Neural cell (in vitro differentiated cells): Measurements from ENCODE around the gene CDC34. TPM values are rescaled to one million over a fixed set of nuclear protein-coding genes. Genes with fewer than 3 reads are reported as not detected.
A peak's percentile ranks its signal among the peaks of the same experiment; 100 is the strongest.

Experiments used
- H2AFZ ChIP-seq: fragments of 200-600, 300-800 bp; sonication (generic), shearing (Covaris generic); 2 replicates; pipeline ENCODE4 v1.6.0; 2014; ENCODE audit warnings: low read depth, mild to moderate bottlenecking, antibody characterized with exemption, low read length, moderate library complexity
- H3F3A ChIP-seq: fragments of 200-600 bp; shearing (Covaris generic); 2 replicates; pipeline ENCODE4 v1.6.1; 2016; ENCODE audit warnings: mild to moderate bottlenecking, moderate library complexity, mixed read lengths, antibody characterized with exemption, low read length; ENCODE audit not compliant: insufficient read depth, poor library complexity, severe bottlenecking
- H3K27ac ChIP-seq: fragments of 200-600, 300-800 bp; sonication (generic), shearing (Covaris generic); 2 replicates; pipeline ENCODE4 v1.5.1; 2014; ENCODE audit warnings: mild to moderate bottlenecking, low read length, moderate library complexity
- H3K27me3 ChIP-seq: fragments of 300-800, 200-600 bp; sonication (generic), shearing (Covaris generic); 2 replicates; pipeline ENCODE4 v1.6.0; 2014; ENCODE audit warnings: mild to moderate bottlenecking, low read depth, low read length, moderate library complexity; ENCODE audit not compliant: insufficient read depth
- H3K36me3 ChIP-seq: fragments of 300-800, 200-600 bp; sonication (generic), shearing (Covaris generic); 2 replicates; pipeline ENCODE4 v1.5.1; 2014; ENCODE audit warnings: mild to moderate bottlenecking, antibody characterized with exemption, low read length, moderate library complexity; ENCODE audit not compliant: insufficient read depth
- H3K4me2 ChIP-seq: fragments of 300-800, 200-600 bp; sonication (generic), shearing (Covaris generic); 2 replicates; pipeline ENCODE4 v1.6.0; 2014; ENCODE audit warnings: mild to moderate bottlenecking, low read length
- H3K4me3 ChIP-seq: fragments of 300-800, 200-600 bp; sonication (generic), shearing (Covaris generic); 2 replicates; pipeline ENCODE4 v1.5.1; 2014; ENCODE audit warnings: mild to moderate bottlenecking, low read length, moderate library complexity
- H3K79me2 ChIP-seq: fragments of 200-600 bp; shearing (Covaris generic); replicated peaks from 2 replicates; pipeline ENCODE4 v1.6.0; 2014; ENCODE audit warnings: mild to moderate bottlenecking, low read length, moderate library complexity; ENCODE audit not compliant: insufficient read depth
- H3K9ac ChIP-seq: fragments of 300-800, 200-600 bp; sonication (generic), shearing (Covaris generic); 2 replicates; pipeline ENCODE4 v1.6.1; 2016; ENCODE audit warnings: mild to moderate bottlenecking, low read length, mixed read lengths
- H3K9me2 ChIP-seq: fragments of 200-600 bp; shearing (Covaris generic); 2 replicates; pipeline ENCODE4 v1.6.1; 2016; ENCODE audit warnings: mild to moderate bottlenecking, low read length, mixed read lengths; ENCODE audit not compliant: insufficient read depth
- H3K9me3 ChIP-seq: fragments of 200-600, 300-800 bp; sonication (generic), shearing (Covaris generic); 2 replicates; pipeline ENCODE4 v1.6.1; 2016; ENCODE audit warnings: mild to moderate bottlenecking, mixed run types, low read length, moderate library complexity, mixed read lengths
- H4K20me1 ChIP-seq: fragments of 200-600 bp; shearing (Covaris generic); 2 replicates; pipeline ENCODE4 v1.6.1; 2016; ENCODE audit warnings: mild to moderate bottlenecking, mixed run types; ENCODE audit not compliant: insufficient read depth
- EP300 ChIP-seq: fragments of 450-650 bp; conservative IDR thresholded peaks from 2 replicates; pipeline ENCODE4 v1.6.1; 2014; ENCODE audit warnings: antibody characterized with exemption, mild to moderate bottlenecking, moderate library complexity; ENCODE audit not compliant: poor library complexity, severe bottlenecking
- EZH2 ChIP-seq: fragments of 200-600, 300-800 bp; shearing (Covaris generic), sonication (generic); IDR thresholded peaks from 2 replicates; pipeline ENCODE4 v1.6.1; 2014; ENCODE audit warnings: antibody characterized with exemption, low read length, borderline replicate concordance, mild to moderate bottlenecking; ENCODE audit not compliant: insufficient read depth, poor library complexity, severe bottlenecking
- MXI1 ChIP-seq: fragments of 450-650 bp; conservative IDR thresholded peaks from 2 replicates; pipeline ENCODE4 v1.6.1; 2014; ENCODE audit warnings: antibody characterized with exemption, mild to moderate bottlenecking; ENCODE audit not compliant: poor library complexity, severe bottlenecking
- POLR2AphosphoS5 ChIP-seq: IDR thresholded peaks from 2 replicates; pipeline ENCODE4 v1.6.1; 2012
- RAD21 ChIP-seq: fragments of 450-650 bp; conservative IDR thresholded peaks from 2 replicates; pipeline ENCODE4 v1.6.1; 2014; ENCODE audit warnings: antibody characterized with exemption, mild to moderate bottlenecking, moderate library complexity
- REST ChIP-seq: IDR thresholded peaks from 2 replicates; pipeline ENCODE4 v1.6.1; 2012; ENCODE audit warnings: borderline replicate concordance
- SMC3 ChIP-seq: fragments of 450-650 bp; conservative IDR thresholded peaks from 2 replicates; pipeline ENCODE4 v1.6.1; 2014; ENCODE audit warnings: antibody characterized with exemption, mild to moderate bottlenecking, moderate library complexity; ENCODE audit not compliant: poor library complexity
- TAF1 ChIP-seq: IDR thresholded peaks from 2 replicates; pipeline ENCODE4 v1.6.1; 2012; ENCODE audit warnings: low read depth
- polyA plus RNA-seq: library from polyadenylated mRNA; depleted of rRNA; stranded (reverse); fragments of >200 nt; gene quantifications from 2 replicates; pipeline ENCODE4 v1.2.3, GENCODE V29; 2014
- TF ChIP-seq, protein P1 (sequence below): fragments of 450-650 bp; IDR thresholded peaks from 2 replicates; pipeline ENCODE4 v1.5.1; 2014; ENCODE audit warnings: antibody characterized with exemption, mild to moderate bottlenecking, moderate library complexity; ENCODE audit not compliant: poor library complexity, severe bottlenecking

CDC34 gene
- polyA plus RNA-seq, 1 donor from 2014 or later: 155 TPM

GRCh38 chr19:531009-531752 is 379 bp upstream of the CDC34 start:
- peak overlapping the region; percentile 95 for H3K9ac ChIP-seq
- H3F3A ChIP-seq: no peaks in the 10 kb centered on the region
- H2AFZ ChIP-seq: peak overlapping the region; percentile 27
- TF ChIP-seq POLR2AphosphoS5 (peak; percentile 66), TAF1 (no peak), EZH2 (no peak), SMC3 (peak; percentile 60), EP300 (peak; percentile 49), RAD21 (peak; percentile 43), MXI1 (peak; percentile 85), REST (no peak)
- TF ChIP-seq, protein P1, sequence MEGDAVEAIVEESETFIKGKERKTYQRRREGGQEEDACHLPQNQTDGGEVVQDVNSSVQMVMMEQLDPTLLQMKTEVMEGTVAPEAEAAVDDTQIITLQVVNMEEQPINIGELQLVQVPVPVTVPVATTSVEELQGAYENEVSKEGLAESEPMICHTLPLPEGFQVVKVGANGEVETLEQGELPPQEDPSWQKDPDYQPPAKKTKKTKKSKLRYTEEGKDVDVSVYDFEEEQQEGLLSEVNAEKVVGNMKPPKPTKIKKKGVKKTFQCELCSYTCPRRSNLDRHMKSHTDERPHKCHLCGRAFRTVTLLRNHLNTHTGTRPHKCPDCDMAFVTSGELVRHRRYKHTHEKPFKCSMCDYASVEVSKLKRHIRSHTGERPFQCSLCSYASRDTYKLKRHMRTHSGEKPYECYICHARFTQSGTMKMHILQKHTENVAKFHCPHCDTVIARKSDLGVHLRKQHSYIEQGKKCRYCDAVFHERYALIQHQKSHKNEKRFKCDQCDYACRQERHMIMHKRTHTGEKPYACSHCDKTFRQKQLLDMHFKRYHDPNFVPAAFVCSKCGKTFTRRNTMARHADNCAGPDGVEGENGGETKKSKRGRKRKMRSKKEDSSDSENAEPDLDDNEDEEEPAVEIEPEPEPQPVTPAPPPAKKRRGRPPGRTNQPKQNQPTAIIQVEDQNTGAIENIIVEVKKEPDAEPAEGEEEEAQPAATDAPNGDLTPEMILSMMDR: peak; percentile 57
- peak overlapping the region; percentile 77 for H3K4me3 ChIP-seq
- no peaks in the 10 kb centered on the region for H3K27me3 ChIP-seq
- H3K27ac ChIP-seq: peak overlapping the region; percentile 87
- peaks cover 16% of the 10 kb centered on the region for H4K20me1 ChIP-seq
- no peaks in the 10 kb centered on the region for H3K36me3 ChIP-seq
- no peaks in the 10 kb centered on the region for H3K9me3 ChIP-seq
- H3K79me2 ChIP-seq: peaks cover 30% of the 10 kb centered on the region
- H3K4me2 ChIP-seq: no peak overlapping the region
- no peaks in the 10 kb centered on the region for H3K9me2 ChIP-seq

GRCh38 chr19:532561-533363 is 1.2 kb downstream of the CDC34 start:
- Histone ChIP-seq H3K4me3 (peak overlapping the region; percentile 99), H3K9me3 (no peaks in the 10 kb centered on the region), H2AFZ (no peak overlapping the region), H3F3A (no peaks in the 10 kb centered on the region), H3K27me3 (no peaks in the 10 kb centered on the region), H3K4me2 (peak overlapping the region; percentile 67), H3K9ac (peak overlapping the region; percentile 95), H3K36me3 (no peaks in the 10 kb centered on the region), H3K9me2 (no peaks in the 10 kb centered on the region), H3K79me2 (peaks cover 30% of the 10 kb centered on the region), H3K27ac (peak overlapping the region; percentile 88), H4K20me1 (peaks cover 16% of the 10 kb centered on the region)
- TF ChIP-seq MXI1 (peak; percentile 17), EP300 (no peak), SMC3 (peak; percentile 77), RAD21 (peak; percentile 60), POLR2AphosphoS5 (no peak), REST (no peak)
- TF ChIP-seq, protein P1: peak; percentile 78
